Liver (tissue), 9 donors: ENCODE results near the gene SYNM. TPM values are rescaled to one million over a fixed set of nuclear protein-coding genes. Genes with fewer than 3 reads are reported as not detected.

ENCODE experiments used
- DNase-seq: peaks from one replicate; pipeline ENCODE4 v3.0.0-alpha.2; 2017; ENCODE audit warnings: low spot score
- H3K27ac ChIP-seq, 2 donors: one replicate each; pipeline ENCODE4 v1.7.0; 2013; ENCODE audit warnings: inconsistent platforms in 2 of 2, low read length in 2 of 2, control low read depth in 1 of 2, low read depth in 1 of 2, mild to moderate bottlenecking in 1 of 2
- H3K27me3 ChIP-seq, 4 donors: one replicate each; pipeline versions ENCODE4 v1.6.1 to v1.7.0; 2013; ENCODE audit warnings: low read length in 3 of 4, inconsistent platforms in 1 of 4, mild to moderate bottlenecking in 1 of 4, moderate library complexity in 1 of 4; ENCODE audit not compliant: control insufficient read depth in 4 of 4, insufficient read depth in 4 of 4
- H3K36me3 ChIP-seq, 4 donors: one replicate each; pipeline versions ENCODE4 v1.6.1 to v1.7.0; 2013; ENCODE audit warnings: low read length in 3 of 4, mild to moderate bottlenecking in 3 of 4, low read depth in 1 of 4, moderate library complexity in 1 of 4; ENCODE audit not compliant: control insufficient read depth in 4 of 4, insufficient read depth in 3 of 4
- H3K4me1 ChIP-seq, 4 donors: one replicate each; pipeline versions ENCODE4 v1.6.1 to v1.7.0; 2013; ENCODE audit warnings: low read length in 3 of 4, mild to moderate bottlenecking in 3 of 4, moderate library complexity in 1 of 4; ENCODE audit not compliant: control insufficient read depth in 4 of 4, insufficient read depth in 4 of 4
- H3K4me3 ChIP-seq, 3 donors: one replicate each; pipeline versions ENCODE4 v1.6.1 to v1.7.0; 2013; ENCODE audit warnings: low read length in 3 of 3, control low read depth in 1 of 3, low read depth in 1 of 3, mild to moderate bottlenecking in 1 of 3
- H3K9ac ChIP-seq, 2 donors: one replicate each; pipeline ENCODE4 v1.7.0; 2013; ENCODE audit warnings: low read length in 2 of 2, mild to moderate bottlenecking in 2 of 2, moderate library complexity in 2 of 2, control low read depth in 1 of 2, low read depth in 1 of 2
- H3K9me3 ChIP-seq, 4 donors: one replicate each; pipeline versions ENCODE4 v1.6.1 to v1.7.0; 2013; ENCODE audit warnings: low read length in 3 of 4; ENCODE audit not compliant: control insufficient read depth in 4 of 4
- EGR1 ChIP-seq, 2 donors: IDR thresholded peaks; 2 replicates each; pipeline ENCODE4 v1.6.1; 2016 to 2018; ENCODE audit warnings: antibody characterized with exemption in 2 of 2, low read depth in 2 of 2
- FOXA1 ChIP-seq: IDR thresholded peaks from 2 replicates; pipeline ENCODE4 v1.6.1; 2016; ENCODE audit warnings: antibody characterized with exemption
- FOXA2 ChIP-seq: IDR thresholded peaks from 2 replicates; pipeline ENCODE4 v1.6.1; 2016; ENCODE audit warnings: antibody characterized with exemption
- GABPA ChIP-seq, 2 donors: IDR thresholded peaks in 1 of 2; conservative IDR thresholded peaks in 1 of 2; 2 replicates each; pipeline ENCODE4 v1.6.1; 2016; ENCODE audit warnings: antibody characterized with exemption in 2 of 2, mild to moderate bottlenecking in 1 of 2, moderate library complexity in 1 of 2
- HNF4A ChIP-seq, 2 donors: conservative IDR thresholded peaks; 2 replicates each; pipeline ENCODE4 v1.6.1; 2016; ENCODE audit warnings: antibody characterized with exemption in 2 of 2, mild to moderate bottlenecking in 2 of 2
- HNF4G ChIP-seq: IDR thresholded peaks from 2 replicates; pipeline ENCODE4 v1.6.1; 2016; ENCODE audit warnings: antibody characterized with exemption
- JUND ChIP-seq, 2 donors: IDR thresholded peaks; 2 replicates each; pipeline ENCODE4 v1.6.1; 2016; ENCODE audit warnings: antibody characterized with exemption in 2 of 2
- NR2F2 ChIP-seq: IDR thresholded peaks from 2 replicates; pipeline ENCODE4 v1.6.1; 2016; ENCODE audit warnings: antibody characterized with exemption
- RAD21 ChIP-seq, 2 donors: IDR thresholded peaks; 2 replicates each; pipeline ENCODE4 v1.6.1; 2016; ENCODE audit warnings: antibody characterized with exemption in 2 of 2, mild to moderate bottlenecking in 2 of 2
- RXRA ChIP-seq, 2 donors: IDR thresholded peaks; 2 replicates each; pipeline ENCODE4 v1.6.1; 2017 to 2018; ENCODE audit warnings: antibody characterized with exemption in 2 of 2, mild to moderate bottlenecking in 1 of 2
- SP1 ChIP-seq: IDR thresholded peaks from 2 replicates; pipeline ENCODE4 v1.6.1; 2018; ENCODE audit warnings: antibody characterized with exemption, mild to moderate bottlenecking
- TAF1 ChIP-seq: conservative IDR thresholded peaks from 2 replicates; pipeline ENCODE4 v1.6.1; 2016; ENCODE audit warnings: antibody characterized with exemption, mild to moderate bottlenecking
- YY1 ChIP-seq: IDR thresholded peaks from 2 replicates; pipeline ENCODE4 v1.6.1; 2016; ENCODE audit warnings: antibody characterized with exemption, mild to moderate bottlenecking
- WGBS: extraction: QIAGEN DNeasy Blood & Tissue Kit; methylation state at CpG from one replicate; pipeline ENCODE4 v1.1.7; 2013; 5-methylcytosine and 5-hydroxymethylcytosine counted together
- polyA plus RNA-seq, 2 donors: library from polyadenylated mRNA; stranded (reverse) in 1 of 2; unstranded in 1 of 2; fragments of 200-250 nt in 1 of 2; fragments of >200 nt in 1 of 2; fragmentation: Nextera tagmentation in 1 of 2; extraction: Ambion mirVana in 1 of 2; gene quantifications; one replicate each; pipeline versions ENCODE4 v1.2.1 to v1.2.3, GENCODE V29; 2013 to 2015
- total RNA-seq, 2 donors: library from RNA; depleted of rRNA; stranded (reverse); fragments of >200 nt; gene quantifications; one replicate each; pipeline ENCODE4 v1.2.3, GENCODE V29; 2014
- TF ChIP-seq, protein P1 (sequence below): IDR thresholded peaks from 2 replicates; pipeline ENCODE4 v1.6.1; 2016; ENCODE audit warnings: antibody characterized with exemption
- TF ChIP-seq, protein P2 (sequence below): IDR thresholded peaks from 2 replicates; pipeline ENCODE4 v1.6.1; 2016; ENCODE audit warnings: antibody characterized with exemption
- TF ChIP-seq, protein P3 (sequence below): fragments of 150-350 bp; IDR thresholded peaks from 2 replicates; pipeline ENCODE4 v1.5.1; 2017; ENCODE audit warnings: improper control_type of control experiment, low read depth, low read length; ENCODE audit not compliant: missing input control
- TF ChIP-seq, protein P4 (sequence below): IDR thresholded peaks from 2 replicates; pipeline ENCODE4 v1.6.1; 2016; ENCODE audit warnings: antibody characterized with exemption
- TF ChIP-seq, protein P5 (sequence below): IDR thresholded peaks from 2 replicates; pipeline ENCODE4 v1.6.1; 2016; ENCODE audit warnings: antibody characterized with exemption, mild to moderate bottlenecking
- donor health status: healthy.
- donor health status: healthy.
- donor health status: healthy.
- donor health status: healthy.
- donor health status: healthy.

Gene SYNM
- total and polyA plus RNA-seq, 4 donors, result 0.39 to 6.4 (median 1.2) TPM

DNA sequence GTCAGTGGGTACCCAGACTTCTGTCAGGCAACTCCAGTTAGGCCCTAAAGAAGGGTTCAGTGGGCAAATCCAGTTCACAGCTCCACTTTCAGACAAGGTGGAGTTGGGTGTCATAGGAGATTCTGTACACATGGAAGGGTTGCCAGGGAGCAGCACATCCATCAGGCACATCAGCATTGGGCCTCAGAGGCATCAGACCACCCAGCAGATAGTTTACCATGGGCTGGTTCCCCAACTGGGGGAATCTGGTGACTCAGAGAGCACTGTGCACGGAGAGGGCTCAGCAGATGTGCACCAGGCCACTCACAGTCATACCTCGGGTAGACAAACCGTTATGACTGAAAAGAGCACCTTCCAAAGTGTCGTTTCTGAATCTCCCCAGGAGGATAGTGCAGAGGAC lies 27.2 kb downstream of the SYNM start:
- TF ChIP-seq HNF4G (no peak), HNF4A (conservative IDR thresholded peaks at IDR 0.05) (no peak), FOXA1 (no peak), EGR1 (IDR thresholded peaks at IDR 0.05; ENCODE audit: low read depth in 2 of 2) (no peak), RXRA (IDR thresholded peaks at IDR 0.05) (no peak), GABPA (IDR thresholded peaks at IDR 0.05 in 1 of 2, conservative IDR thresholded peaks at IDR 0.05 in 1 of 2) (no peak), SP1 (no peak), NR2F2 (no peak), RAD21 (IDR thresholded peaks at IDR 0.05) (no peak), TAF1 (no peak), YY1 (no peak), FOXA2 (no peak), JUND (IDR thresholded peaks at IDR 0.05) (no peak)
- TF ChIP-seq, protein P1, sequence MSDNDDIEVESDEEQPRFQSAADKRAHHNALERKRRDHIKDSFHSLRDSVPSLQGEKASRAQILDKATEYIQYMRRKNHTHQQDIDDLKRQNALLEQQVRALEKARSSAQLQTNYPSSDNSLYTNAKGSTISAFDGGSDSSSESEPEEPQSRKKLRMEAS, result no peak
- TF ChIP-seq, protein P2, sequence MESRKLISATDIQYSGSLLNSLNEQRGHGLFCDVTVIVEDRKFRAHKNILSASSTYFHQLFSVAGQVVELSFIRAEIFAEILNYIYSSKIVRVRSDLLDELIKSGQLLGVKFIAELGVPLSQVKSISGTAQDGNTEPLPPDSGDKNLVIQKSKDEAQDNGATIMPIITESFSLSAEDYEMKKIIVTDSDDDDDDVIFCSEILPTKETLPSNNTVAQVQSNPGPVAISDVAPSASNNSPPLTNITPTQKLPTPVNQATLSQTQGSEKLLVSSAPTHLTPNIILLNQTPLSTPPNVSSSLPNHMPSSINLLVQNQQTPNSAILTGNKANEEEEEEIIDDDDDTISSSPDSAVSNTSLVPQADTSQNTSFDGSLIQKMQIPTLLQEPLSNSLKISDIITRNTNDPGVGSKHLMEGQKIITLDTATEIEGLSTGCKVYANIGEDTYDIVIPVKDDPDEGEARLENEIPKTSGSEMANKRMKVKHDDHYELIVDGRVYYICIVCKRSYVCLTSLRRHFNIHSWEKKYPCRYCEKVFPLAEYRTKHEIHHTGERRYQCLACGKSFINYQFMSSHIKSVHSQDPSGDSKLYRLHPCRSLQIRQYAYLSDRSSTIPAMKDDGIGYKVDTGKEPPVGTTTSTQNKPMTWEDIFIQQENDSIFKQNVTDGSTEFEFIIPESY, result no peak
- TF ChIP-seq, protein P3, sequence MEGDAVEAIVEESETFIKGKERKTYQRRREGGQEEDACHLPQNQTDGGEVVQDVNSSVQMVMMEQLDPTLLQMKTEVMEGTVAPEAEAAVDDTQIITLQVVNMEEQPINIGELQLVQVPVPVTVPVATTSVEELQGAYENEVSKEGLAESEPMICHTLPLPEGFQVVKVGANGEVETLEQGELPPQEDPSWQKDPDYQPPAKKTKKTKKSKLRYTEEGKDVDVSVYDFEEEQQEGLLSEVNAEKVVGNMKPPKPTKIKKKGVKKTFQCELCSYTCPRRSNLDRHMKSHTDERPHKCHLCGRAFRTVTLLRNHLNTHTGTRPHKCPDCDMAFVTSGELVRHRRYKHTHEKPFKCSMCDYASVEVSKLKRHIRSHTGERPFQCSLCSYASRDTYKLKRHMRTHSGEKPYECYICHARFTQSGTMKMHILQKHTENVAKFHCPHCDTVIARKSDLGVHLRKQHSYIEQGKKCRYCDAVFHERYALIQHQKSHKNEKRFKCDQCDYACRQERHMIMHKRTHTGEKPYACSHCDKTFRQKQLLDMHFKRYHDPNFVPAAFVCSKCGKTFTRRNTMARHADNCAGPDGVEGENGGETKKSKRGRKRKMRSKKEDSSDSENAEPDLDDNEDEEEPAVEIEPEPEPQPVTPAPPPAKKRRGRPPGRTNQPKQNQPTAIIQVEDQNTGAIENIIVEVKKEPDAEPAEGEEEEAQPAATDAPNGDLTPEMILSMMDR, result no peak
- TF ChIP-seq, protein P4, sequence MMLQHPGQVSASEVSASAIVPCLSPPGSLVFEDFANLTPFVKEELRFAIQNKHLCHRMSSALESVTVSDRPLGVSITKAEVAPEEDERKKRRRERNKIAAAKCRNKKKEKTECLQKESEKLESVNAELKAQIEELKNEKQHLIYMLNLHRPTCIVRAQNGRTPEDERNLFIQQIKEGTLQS, result no peak
- TF ChIP-seq, protein P5, sequence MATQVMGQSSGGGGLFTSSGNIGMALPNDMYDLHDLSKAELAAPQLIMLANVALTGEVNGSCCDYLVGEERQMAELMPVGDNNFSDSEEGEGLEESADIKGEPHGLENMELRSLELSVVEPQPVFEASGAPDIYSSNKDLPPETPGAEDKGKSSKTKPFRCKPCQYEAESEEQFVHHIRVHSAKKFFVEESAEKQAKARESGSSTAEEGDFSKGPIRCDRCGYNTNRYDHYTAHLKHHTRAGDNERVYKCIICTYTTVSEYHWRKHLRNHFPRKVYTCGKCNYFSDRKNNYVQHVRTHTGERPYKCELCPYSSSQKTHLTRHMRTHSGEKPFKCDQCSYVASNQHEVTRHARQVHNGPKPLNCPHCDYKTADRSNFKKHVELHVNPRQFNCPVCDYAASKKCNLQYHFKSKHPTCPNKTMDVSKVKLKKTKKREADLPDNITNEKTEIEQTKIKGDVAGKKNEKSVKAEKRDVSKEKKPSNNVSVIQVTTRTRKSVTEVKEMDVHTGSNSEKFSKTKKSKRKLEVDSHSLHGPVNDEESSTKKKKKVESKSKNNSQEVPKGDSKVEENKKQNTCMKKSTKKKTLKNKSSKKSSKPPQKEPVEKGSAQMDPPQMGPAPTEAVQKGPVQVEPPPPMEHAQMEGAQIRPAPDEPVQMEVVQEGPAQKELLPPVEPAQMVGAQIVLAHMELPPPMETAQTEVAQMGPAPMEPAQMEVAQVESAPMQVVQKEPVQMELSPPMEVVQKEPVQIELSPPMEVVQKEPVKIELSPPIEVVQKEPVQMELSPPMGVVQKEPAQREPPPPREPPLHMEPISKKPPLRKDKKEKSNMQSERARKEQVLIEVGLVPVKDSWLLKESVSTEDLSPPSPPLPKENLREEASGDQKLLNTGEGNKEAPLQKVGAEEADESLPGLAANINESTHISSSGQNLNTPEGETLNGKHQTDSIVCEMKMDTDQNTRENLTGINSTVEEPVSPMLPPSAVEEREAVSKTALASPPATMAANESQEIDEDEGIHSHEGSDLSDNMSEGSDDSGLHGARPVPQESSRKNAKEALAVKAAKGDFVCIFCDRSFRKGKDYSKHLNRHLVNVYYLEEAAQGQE, result no peak
- peaks cover 0 to 4% (median 0%) of the 10 kb centered on the region in 4 donors for H3K36me3 ChIP-seq
- no peaks in the 10 kb centered on the region for H3K27me3 ChIP-seq
- H3K9ac ChIP-seq, result no peak overlapping the region
- H3K4me1 ChIP-seq, result peaks cover 3 to 18% (median 9%) of the 10 kb centered on the region in 4 donors
- no peak for DNase-seq
- H3K27ac ChIP-seq, result no peak overlapping the region
- WGBS, result 94% methylated on average over 4 of the region's 4 CpGs
- H3K4me3 ChIP-seq, result no peak overlapping the region
- H3K9me3 ChIP-seq, result no peaks in the 10 kb centered on the region
